HG03575 (cell line): ENCODE data around the gene CDKL5.
A peak's percentile ranks its signal among the peaks of the same experiment; 100 is the strongest.
"Not testable (repeated sequence)": the region's sequence is repeated elsewhere in the genome, so short reads cannot be mapped to it uniquely, and the experiment has no call there.

Source experiments
- ATAC-seq: cut with Tn5 transposase; IDR thresholded peaks from one replicate; pipeline ENCODE4 v1.9.1; 2021; ENCODE audit not compliant: unreplicated experiment, insufficient number of reproducible peaks, low FRiP score; ENCODE audit errors: extremely low read depth

Gene CDKL5

DNA sequence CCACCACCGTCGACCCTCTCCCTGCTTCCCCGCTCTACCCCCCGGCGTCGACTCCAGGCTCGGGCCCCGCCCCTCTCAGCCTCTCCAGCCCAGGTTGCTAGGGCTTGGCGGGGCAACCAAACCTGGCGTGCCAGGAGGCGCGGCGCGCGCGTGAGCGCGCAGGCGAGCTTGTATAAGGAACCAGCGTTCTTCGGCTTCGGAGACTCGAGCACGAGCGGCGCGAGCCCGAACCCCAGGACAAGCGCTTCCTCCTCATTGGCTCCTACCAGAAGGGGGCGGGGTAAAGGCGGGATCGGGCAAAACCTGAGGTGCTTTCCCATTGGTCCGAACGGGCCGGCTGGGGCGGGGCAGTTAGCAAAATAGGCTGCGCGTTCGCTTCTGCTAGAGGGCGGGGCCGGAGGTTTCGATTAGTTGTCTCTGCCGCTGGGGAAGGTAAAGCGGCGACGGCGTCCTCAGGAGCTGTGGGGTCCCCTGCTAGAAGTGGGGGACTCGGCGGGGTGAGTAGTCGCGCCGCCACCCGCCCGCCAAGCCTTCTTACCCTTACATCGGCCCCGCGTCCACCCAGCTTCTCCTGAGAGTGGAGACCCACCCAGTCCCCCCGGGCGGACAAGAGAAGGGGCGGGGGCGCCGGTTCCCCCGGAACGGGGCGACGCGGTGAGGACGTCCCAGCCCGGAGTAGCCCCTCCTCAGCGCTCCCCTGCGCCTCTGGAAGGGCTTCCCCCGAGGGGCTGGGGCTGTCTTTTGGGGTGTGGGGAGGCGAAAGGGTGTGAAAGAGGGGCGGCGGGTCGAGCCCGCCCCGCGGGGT lies at the start of gene CDKL5:
Gene CDKL5, plus strand, starts transcription at position 410 of the 805 bp plus-strand sequence. CDS start 81,489 bp downstream, outside the sequence.
- peak; percentile 78 for ATAC-seq

DNA sequence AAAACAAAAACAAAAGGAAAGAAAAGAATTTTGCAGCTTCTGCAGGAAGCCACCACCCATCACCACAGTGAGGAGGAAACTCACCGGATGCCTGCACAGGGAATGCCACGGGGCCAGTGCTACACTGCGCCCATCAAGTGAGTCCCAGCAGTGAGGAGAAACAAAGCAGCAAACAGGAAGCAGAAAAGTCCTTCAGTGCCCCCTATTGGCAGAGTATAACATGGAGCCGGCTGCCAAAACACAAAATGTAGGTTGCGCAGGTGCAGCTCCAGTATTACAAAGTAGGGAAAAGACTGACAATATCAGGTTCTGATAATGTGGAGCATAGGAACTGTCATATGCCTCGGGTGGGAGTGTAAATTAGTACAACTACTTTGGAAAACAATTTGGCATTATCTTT lies 47.6 kb upstream of the CDKL5 start:
- ATAC-seq: no peak

DNA sequence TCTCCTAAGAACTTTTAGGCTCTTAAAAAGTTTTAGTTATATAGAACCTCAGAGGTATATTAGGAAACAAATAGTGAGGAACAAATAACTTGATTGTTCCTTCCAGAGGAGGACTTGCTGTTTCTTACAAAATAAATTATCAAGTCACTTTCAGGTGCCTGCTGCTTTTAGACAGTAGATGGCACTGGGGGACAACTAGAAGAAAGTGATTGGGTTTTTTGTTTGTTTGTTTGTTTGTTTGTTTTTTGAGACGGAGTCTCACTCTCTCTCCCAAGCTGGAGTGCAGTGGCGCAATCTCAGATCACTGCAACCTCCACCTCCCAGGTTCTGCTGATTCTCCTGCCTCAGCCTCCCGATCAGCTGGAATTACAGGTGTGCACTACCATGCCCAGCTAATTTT lies 35.4 kb upstream of the CDKL5 start:
- no peak for ATAC-seq

DNA sequence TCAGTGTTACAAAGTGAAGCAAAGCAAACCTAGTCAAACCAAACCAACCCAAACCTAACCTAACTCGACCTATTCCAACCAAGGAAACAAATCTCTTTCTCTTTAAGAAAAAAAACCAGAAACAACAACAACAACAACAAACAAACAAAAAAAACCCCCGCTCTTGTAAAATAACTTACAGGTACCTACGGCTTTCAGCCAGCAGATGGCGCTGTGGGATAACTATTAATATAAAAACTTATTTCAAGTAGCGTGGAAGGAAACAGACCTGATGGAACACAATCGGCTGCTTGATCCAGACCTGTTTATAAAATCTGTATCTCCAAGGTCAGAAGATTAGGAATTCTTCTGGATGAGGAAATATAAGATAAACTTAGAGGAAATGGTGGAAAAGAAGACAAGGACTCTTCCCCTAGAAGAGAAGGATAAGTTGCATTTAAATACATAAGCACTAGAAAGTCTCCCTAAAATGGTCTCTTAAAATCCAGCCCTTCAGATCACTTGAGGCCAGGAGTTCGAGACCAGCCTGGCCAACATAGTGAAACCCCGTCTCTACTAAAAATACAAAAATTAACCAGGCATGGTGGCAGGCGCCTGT lies 34.4 kb upstream of the CDKL5 start:
- ATAC-seq: no peak

DNA sequence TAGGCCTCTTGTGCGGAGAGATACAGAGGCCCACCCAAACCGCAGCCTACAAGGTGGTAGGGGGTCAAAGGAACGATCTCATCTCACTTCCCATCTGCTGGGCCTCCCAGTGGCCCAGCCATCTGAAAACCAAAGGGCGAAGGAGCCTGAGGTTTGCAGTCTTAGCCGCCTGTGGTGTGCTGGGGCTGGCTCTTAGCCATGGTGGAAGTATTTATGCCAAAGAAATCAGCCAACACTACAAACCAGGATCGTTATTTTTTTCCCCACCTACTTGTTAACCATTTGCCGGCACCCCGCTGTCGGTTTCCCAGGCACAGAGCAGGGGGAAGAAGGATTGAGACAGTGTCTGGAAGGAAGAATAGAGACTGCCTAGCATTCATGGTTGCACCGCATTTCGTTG lies 30.9 kb upstream of the CDKL5 start:
- ATAC-seq: no peak

DNA sequence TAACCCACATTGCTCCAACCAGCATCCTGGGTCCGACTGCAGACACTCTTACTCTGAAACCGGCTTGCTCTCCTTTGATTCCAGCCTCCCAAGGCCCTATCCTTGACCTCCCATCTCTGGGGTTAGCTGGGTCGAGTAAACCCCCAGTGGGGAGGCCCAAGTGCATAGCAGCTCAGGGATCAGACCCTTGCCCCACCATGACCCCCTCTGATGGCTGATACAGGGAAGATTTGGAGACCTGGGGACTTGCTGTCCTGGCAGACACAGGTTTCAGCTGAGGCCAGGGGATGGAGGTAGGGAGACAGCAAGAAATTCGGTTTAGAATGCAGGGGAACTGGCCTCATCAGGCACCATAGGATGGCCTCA lies 23.6 kb upstream of the CDKL5 start:
- ATAC-seq: no peak

DNA sequence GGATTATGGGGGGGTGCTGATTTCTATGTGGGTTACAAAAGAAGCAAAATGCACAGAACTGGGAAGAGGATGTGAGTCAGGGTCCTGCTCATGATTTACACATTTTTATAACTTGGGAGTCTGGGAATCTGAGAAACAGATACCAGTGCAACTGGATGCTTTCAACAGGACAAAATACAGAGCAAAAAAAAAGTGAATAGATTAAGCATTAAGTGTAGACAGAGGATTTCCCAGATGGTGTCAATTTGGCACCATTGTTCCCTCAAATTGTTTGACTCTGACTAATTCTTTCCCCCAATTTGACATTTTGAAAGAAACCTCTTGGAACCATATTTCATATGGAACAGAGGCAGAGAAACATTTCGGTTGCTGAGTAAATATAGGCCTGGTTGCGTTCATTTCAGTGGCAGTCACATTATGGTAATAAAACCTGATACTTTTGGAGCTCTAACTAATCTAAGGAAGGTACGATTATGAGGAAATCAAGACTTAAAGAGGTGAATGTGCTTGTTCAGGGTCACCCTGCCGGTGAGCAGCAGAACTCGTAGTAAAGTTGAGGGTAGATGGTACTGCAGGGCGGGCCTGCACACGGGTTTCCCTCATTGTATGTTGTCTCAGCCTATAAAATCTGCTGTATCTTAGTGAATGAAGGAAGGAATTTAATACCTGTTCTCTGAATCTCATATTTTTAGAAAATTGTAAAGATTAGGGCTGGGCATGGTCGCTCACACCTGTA lies 18.7 kb upstream of the CDKL5 start:
- no peak for ATAC-seq

DNA sequence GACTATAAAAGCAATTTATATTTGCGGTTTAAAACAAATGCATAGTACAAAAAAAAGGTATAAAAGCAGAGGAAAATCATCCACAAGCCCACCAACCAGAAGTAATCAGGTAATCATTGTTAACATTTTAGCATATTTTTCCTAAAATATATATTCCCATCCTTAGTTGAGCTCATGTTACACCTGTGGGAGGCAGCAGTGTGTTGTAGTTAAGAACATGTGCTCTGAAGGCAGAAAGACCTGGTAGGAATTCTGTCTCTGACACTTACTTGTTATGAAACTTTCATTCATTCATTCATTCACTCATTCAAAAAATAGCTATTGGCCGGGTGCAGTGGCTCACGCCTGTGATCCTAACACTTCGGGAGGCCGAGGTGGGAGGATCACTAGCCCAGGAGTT lies 15.4 kb upstream of the CDKL5 start:
- no peak for ATAC-seq

DNA sequence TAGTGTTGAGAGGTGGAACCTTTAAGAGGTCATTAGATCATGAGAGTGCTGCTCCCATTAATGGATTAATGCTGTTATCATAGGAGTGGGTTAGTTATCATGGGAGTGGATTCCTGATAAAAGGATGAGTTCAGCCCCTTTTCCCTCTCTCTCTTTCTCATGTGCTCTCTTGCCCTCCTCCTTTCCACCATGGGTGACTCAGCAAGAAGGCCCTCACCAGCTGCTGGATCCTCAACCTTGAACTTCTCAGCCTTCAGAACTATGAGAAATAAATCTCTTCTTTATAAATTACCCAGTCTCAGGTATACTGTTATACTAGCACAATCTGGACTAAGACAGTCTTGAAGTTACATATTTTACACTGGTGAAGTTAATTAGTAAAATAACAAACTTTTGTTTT lies 10.0 kb upstream of the CDKL5 start:
- ATAC-seq: no peak

DNA sequence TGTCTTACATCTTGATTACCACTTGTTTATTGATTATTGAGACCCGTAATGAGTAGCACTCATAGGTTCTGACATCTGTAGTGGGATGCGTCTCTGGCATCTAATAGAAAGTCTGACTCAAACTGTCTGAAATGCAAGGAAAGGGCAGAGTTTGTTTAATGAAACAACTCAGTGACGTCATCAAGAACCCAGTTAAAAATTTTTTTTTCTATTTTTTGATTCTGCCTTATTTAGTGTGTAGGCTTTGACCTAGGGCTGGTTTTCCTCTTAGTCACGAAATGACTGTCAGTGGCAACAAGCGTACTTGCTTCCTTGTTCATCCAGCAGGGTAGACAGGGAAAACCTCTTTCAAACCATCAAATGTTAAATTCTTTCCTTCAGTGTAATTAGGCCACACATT lies 3.1 kb upstream of the CDKL5 start:
- no peak for ATAC-seq

DNA sequence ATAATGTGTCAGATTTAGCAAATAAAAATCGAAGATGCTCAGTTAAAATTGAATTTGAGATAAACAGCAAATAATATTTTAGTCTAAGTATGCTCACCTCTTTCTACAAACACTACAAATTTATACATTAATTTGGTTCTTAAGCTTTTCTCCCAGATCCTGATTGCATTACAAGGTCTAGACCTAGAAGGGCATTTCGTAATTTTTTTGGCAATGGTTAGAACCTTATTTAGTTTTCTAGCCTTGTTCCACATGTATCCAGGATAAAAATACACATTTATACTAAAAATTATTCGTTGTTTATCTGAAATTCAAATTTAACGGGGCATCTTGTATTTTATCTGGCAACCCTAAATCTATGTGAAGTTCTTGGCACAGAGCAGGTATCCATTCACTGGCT lies 2.5 kb upstream of the CDKL5 start:
- no peak for ATAC-seq

DNA sequence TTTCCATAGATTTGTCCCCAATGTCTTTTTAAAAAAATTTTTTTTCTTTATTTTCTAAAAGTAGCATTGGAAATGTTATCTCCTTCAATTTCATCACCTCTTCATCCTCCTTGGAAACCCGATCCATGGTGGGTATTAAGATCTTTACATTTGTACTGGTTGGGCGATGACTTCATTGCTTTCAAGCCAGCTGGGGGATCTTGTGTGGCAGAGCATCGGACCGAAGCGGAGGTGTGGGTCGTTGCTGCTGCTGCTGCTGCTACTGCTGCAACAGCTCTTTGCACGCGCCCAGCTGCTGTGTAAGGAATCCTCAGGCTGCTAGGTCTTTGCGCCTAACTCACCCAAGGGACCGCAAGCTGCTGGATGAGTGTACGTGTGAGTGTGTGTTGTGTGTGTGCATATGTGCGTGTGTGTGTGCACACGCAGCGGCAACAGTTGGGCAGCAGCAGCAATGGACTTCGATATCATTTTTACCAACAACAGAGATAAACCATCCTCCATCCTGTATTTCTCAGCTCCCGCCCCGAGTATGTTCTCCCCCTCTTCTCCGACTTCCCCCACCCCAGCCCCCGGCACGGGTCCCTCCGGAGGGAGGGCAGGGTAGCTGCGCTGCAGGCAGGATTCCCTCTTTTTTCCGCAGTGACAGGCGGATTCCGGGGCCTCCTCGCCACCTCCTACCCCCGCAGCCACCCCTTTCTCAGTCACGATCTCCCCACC lies 768 bp upstream of the CDKL5 start:
- no peak for ATAC-seq

DNA sequence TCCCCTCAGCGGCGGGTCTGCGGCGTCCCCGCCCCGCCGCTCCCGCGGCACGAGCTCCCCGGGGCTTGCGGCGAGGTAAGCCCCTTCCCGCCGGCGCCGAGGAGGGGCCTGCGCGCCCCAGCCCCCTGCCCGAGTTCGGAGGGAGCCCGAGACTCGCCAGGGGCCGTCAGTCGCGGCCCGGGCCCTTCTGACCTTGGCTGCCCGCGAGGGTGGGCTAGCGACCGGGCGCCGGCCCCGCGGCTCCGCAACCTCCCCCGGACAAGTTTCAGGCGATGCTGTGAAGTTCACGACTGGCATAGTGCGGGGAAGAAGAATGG lies 554 bp downstream of the CDKL5 start:
- no peak for ATAC-seq

DNA sequence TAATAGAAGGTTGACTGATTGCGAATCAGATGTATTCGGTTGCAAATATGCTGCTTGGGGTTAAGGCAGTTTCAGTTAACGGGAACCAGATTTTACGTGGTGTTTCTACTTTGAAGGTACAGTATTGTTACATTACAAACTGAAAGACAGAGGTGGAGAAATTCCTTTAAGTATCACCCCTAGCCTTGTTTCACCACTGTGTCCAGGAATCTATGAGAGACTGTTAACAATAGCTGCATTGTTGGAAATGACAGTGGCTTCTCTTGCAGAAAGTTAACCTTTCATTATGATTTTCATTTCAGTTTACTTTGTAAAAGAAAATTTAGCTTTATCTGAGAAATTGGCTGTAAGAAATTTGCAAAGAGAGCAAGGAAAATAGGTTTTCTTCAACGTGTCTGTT lies 2.6 kb downstream of the CDKL5 start:
- no peak for ATAC-seq

DNA sequence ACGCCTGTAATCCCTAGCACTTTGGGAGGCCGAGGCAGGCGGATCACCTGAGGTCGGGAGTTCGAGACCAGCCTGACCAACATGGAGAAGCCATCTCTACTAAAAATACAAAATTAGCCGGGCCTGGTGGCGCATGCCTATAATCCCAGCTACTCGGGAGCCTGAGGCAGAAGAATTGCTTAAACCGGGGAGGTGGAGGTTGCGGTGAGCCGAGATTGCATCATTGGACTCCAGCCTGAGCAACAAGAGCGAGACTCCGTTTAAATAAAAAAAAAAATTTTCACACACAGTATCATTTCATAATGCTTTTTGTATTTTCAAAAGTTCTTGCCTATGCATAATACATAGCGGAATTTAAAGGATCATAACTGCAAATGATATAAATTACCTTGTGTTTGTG lies 7.9 kb downstream of the CDKL5 start:
- not testable (repeated sequence) for ATAC-seq

DNA sequence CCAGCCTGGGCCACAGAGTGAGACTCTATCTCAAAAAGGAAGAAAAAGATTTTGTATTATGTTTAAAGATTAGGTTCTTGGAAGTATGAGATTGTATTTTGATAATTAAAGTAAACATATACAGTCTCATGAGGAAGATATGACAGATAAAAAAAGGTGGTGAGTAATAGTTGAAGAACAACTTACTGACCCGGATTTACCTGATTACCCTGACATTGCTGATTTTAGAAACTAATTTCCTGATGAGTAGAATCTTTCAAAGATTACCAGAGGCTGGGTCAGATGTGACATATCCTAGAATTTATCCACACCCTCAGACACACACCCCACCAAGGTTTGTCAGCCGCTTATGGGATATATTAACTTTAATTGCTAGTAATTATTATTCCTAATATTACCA lies 9.5 kb downstream of the CDKL5 start:
- no peak for ATAC-seq

DNA sequence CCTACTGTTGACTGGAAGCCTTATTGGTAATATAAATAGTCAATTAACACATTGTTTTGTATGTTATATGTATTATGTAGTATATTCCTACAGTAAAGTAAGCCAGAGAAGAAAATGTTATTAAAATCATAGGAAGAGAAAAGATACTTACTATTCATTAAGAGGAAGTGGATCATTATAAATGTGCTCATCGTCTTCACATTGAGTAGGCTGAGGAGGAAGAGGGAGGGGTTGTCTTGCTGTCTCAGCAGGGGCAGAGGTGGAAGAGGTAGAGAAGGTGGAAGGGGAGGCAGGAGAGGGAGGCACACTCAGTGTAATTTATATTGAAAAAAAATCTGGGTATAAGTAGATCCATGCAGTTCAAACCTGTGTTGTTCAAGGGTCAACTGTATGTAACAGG lies 10.6 kb downstream of the CDKL5 start:
- no peak for ATAC-seq

DNA sequence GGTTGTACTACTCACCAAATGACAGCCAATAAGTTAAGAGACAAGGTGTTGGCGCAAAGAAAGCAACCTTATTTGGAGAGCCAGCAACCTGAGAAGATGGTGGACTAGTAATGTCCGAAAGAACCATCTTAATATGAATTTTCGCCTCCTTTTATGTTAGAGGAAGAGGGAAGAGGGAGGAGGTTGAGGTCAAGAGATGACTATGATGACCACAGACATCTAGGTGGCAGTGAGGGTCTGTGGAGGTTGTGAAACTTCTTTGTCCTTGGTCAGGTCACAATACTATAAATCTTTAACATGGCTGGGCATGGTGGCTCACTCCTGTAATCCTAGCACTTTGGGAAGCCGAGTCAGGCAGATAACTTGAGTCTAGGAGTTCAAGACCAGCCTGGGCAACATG lies 15.4 kb downstream of the CDKL5 start:
- ATAC-seq: no peak

DNA sequence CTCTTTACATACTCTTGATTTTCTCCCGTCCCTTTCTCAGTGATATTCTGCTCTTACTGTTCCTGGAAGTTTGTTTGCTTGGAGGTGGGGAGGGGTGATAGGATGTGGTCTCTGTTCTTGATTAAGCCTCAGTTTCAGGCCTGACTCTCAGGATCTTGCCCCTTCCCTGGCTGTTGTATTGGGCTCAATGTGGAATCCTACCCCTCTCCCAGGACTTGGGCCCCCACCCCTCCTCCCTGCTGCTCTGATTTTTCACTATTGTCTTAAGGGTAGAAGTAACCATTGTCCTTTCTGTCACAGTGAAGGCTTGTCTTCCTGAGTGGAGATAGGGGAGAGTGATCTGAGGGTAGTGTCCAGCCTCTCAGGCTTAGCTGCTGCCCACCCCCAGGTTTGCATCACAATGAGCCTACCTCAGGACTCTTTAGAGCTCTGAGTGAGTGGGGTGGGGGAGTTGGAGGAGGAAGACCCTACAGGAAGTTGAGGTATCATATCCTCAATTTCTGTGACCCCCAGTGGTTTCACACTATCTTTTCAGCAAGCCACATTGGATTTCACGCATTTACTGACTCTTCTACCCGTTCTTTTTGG lies 16.5 kb downstream of the CDKL5 start:
- no peak for ATAC-seq
